Tibial nerve (tissue), 4 donors: ENCODE measurements around the gene CCDC185. TPM values are rescaled to one million over a fixed set of nuclear protein-coding genes. Genes with fewer than 3 reads are reported as not detected.

Source experiments
- DNase-seq, 2 donors: peaks; one replicate each; pipeline ENCODE4 v3.0.0-alpha.2; 2019; ENCODE audit warnings: low spot score in 2 of 2
- H3K27ac ChIP-seq, 4 donors: fragments of 200-600 bp; sonication (generic) in 3 of 4; one replicate each; pipeline ENCODE4 v1.5.1; 2017 to 2019; ENCODE audit warnings: mild to moderate bottlenecking in 1 of 4
- H3K27me3 ChIP-seq, 2 donors: fragments of 200-600 bp; sonication (generic) in 1 of 2; one replicate each; pipeline versions ENCODE4 v1.5.1 to v1.6.0; 2017 to 2019
- H3K36me3 ChIP-seq, 3 donors: fragments of 200-600 bp; sonication (generic); one replicate each; pipeline ENCODE4 v1.5.1; 2018 to 2019
- H3K4me1 ChIP-seq, 4 donors: fragments of 200-600 bp; sonication (generic) in 3 of 4; one replicate each; pipeline ENCODE4 v1.5.1; 2017 to 2019
- H3K4me3 ChIP-seq, 4 donors: fragments of 200-600 bp; sonication (generic) in 3 of 4; one replicate each; pipeline ENCODE4 v1.5.1; 2017 to 2019; ENCODE audit warnings: mild to moderate bottlenecking in 1 of 4, moderate library complexity in 1 of 4
- H3K9me3 ChIP-seq, 4 donors: fragments of 200-600 bp; sonication (generic) in 3 of 4; one replicate each; pipeline ENCODE4 v1.5.1; 2017 to 2019
- EP300 ChIP-seq, 2 donors: sonication (generic); formaldehyde crosslinking; IDR thresholded peaks; one replicate each; pipeline ENCODE4 v1.6.1; 2017; ENCODE audit warnings: antibody characterized with exemption in 2 of 2, mild to moderate bottlenecking in 1 of 2
- POLR2A ChIP-seq, 2 donors: fragments of 450-650 bp; IDR thresholded peaks; one replicate each; pipeline ENCODE4 v1.6.1; 2017; ENCODE audit warnings: antibody characterized with exemption in 2 of 2, mild to moderate bottlenecking in 2 of 2, moderate library complexity in 2 of 2
- WGBS, 2 donors: methylation state at CpG; one replicate each; pipeline ENCODE4 v1.1.5; 2018; 5-methylcytosine and 5-hydroxymethylcytosine counted together
- small RNA-seq: library from RNA; depleted of rRNA; stranded (forward); fragments of <200 nt; gene quantifications from one replicate; pipeline ENCODE3, GENCODE V24; 2016
- total RNA-seq, 4 donors: library from RNA; depleted of rRNA; stranded (reverse); fragments of >200 nt; gene quantifications; one replicate each; pipeline ENCODE4 v1.1.0, GENCODE V29; 2016

The CCDC185 gene
- total RNA-seq, 4 donors from 2014 or later: not detected

GRCh38 chr1:223444411-223444810 is 51.2 kb downstream of the CCDC185 start:
- TF ChIP-seq POLR2A (IDR thresholded peaks at IDR 0.05) (no peak), EP300 (IDR thresholded peaks at IDR 0.05) (no peak)
- WGBS, 2 donors: 81 to 89% methylated on average over 6 to 7 of the region's 7 CpGs
- H3K4me1 ChIP-seq: no peaks in the 10 kb centered on the region
- H3K27me3 ChIP-seq: no peaks in the 10 kb centered on the region
- DNase-seq: no peak
- H3K9me3 ChIP-seq: peaks cover 0 to 35% (median 0%) of the 10 kb centered on the region in 4 donors
- no peaks in the 10 kb centered on the region for H3K36me3 ChIP-seq
- no peak overlapping the region for H3K27ac ChIP-seq
- no peak overlapping the region for H3K4me3 ChIP-seq

Small RNA genes lying within 50 kb of the gene (small RNA-seq; reads per million reads assigned to genes)
- not detected for gene RNU4-57P

Other genes starting within 250 kb of the CCDC185 start
- not detected for gene SUSD4, start 29.2 kb upstream of the CCDC185 start, total RNA-seq